ENCODE results near the gene LPCAT2. TPM values are rescaled to one million over a fixed set of nuclear protein-coding genes. Genes with fewer than 3 reads are reported as not detected.

Gene LPCAT2, protein sequence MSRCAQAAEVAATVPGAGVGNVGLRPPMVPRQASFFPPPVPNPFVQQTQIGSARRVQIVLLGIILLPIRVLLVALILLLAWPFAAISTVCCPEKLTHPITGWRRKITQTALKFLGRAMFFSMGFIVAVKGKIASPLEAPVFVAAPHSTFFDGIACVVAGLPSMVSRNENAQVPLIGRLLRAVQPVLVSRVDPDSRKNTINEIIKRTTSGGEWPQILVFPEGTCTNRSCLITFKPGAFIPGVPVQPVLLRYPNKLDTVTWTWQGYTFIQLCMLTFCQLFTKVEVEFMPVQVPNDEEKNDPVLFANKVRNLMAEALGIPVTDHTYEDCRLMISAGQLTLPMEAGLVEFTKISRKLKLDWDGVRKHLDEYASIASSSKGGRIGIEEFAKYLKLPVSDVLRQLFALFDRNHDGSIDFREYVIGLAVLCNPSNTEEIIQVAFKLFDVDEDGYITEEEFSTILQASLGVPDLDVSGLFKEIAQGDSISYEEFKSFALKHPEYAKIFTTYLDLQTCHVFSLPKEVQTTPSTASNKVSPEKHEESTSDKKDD
- 0.47 TPM in 1 of 2 replicates, not detected in the other for total RNA-seq (2014; rRNA removed; shearing (Covaris generic))

DNA sequence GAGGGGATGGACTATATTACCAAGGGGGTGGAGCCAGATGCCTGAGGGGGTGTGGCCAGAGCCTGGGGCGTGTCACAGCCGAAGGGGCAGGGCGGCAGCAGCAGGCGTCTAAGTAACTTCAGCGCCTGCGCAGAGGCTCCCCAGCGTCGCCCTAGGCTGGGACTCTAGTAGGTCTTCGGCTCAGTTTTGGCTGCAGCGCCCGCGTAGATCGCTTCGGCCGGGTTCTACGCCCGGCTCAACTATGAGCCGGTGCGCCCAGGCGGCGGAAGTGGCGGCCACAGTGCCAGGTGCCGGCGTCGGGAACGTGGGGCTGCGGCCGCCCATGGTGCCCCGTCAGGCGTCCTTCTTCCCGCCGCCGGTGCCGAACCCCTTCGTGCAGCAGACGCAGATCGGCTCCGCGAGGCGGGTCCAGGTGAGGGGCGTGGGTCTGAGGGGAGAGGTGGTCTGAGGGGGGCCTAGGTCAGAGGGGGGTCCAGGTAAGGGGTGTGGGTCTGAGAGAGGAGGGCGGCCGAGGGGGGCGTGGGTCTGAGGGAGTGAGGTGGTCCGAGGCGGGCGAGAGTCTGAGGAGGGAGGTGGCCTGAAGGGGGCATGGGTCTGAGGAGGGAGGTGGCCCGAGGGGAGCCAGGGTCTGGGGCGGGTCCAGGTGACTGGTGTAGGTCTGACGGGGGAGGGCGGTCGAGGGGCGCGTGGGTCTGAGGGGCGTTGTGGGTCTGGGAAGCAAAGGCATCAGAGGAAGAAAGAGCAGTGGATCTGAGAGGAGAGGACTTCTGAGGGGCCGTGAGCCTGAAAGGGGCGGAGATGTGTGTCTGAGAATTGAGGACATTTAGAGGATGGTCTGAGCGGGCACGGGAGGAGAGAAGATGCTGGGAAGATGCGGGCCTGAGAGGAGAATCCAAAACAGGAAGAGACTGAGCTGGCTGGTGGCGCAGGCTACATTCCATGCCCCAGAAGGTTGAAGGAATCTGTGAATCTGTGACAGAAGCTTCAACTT lies at the start of gene LPCAT2:
Gene LPCAT2, plus strand, starts transcription at position 132 of the 991 bp plus-strand sequence. Its CDS starts 110 bp downstream, at position 242.
- H3K4me1 ChIP-seq (replicated peaks): peaks cover 1% of the 10 kb centered on the region
- H3K4me3 ChIP-seq: no peak within 1 kb of the TSS
- no peak within 1 kb of the TSS for H3K27ac ChIP-seq
- no peaks in the 10 kb centered on the region for H3K27me3 ChIP-seq (replicated peaks)
- no peaks in the 10 kb centered on the region for H3K9me3 ChIP-seq (replicated peaks)
- no peak for DNase-seq (ENCODE audit: low read depth in 1 of 2, low spot score in 2 of 2)
- H3K36me3 ChIP-seq: peaks cover 61% of the 10 kb centered on the region

DNA sequence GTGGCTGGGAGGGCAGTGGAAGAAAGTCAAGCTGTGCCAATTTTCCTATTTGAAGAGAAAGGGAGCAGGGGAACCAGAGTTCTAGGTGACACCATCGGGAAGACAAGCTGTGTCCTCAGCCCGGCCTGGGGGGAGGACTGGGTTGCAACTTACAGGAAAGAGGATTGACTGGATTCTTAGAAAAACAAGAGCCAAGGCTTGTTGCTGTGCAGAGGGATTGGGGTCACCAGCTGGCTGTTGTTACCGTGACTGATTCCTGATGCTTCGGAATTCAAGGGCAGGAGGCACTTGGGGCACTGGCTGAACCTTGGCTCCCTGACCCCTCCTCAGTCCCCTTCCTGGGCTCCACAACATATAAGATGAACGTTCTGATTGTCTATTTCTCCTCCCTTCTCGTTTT lies 46.6 kb upstream of the LPCAT2 start:
- no peak overlapping the region for H3K4me3 ChIP-seq
- H3K27ac ChIP-seq: no peak overlapping the region
- no peaks in the 10 kb centered on the region for H3K9me3 ChIP-seq (replicated peaks)
- no peak for DNase-seq (ENCODE audit: low read depth in 1 of 2, low spot score in 2 of 2)
- no peaks in the 10 kb centered on the region for H3K36me3 ChIP-seq
- H3K27me3 ChIP-seq (replicated peaks): peaks cover 5% of the 10 kb centered on the region
- peaks cover 6% of the 10 kb centered on the region for H3K4me1 ChIP-seq (replicated peaks)

DNA sequence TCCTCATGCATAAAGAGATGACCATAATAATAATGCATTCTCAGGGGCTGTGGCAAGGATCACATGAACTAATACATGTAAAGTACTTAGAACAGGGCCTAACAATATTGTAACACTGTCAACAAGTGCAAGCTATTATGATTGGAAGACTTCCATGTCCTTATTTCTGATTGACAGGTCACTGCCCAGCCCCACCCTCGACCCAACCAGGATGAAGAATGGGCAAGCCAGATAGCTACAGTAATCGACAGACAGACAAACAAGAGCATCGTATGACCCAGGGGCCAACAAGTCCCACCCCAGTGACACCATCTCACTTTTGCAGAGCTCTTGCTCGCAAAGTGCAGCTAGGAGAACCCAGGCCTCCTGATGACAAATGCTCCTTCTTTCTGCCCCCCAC lies 44.5 kb upstream of the LPCAT2 start:
- Histone ChIP-seq H3K27me3 (replicated peaks) (peaks cover 3% of the 10 kb centered on the region), H3K9me3 (replicated peaks) (no peaks in the 10 kb centered on the region), H3K4me3 (no peak overlapping the region), H3K4me1 (replicated peaks) (peaks cover 6% of the 10 kb centered on the region), H3K36me3 (no peaks in the 10 kb centered on the region), H3K27ac (no peak overlapping the region)
- DNase-seq (ENCODE audit: low read depth in 1 of 2, low spot score in 2 of 2): no peak

DNA sequence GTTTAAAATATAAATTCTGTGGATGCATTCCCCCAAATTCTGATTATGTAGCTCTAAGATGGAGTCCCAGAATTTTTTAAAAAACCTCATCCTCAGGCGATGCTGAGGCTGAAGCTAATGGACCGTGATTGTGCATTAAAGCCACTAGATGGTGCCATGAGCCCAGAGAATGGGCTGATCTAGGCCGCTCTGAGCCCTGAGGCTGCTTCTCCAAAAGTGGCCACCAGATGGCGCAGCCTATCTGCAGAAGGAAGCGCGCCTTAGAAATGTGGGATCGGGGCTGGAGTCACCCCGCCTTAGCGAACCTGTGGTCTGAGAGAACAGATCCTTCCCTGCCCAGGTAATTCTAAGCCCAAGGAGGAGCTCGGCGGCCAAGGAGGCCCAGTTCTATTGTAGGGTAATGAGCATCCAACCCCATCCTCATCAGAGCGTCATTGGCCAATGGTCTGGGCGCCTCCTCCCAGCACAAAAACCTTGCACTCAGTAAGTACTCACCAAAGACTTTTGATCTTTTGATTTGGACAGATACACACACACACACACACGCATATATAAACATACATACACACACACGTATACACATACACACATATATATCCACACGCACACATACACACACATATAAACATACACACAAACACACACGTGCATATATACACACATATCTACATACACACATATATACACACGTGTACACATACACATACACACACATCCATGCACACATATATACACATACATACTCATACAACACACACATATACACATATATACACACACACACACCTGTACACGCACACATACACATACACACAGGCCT lies 43.6 kb upstream of the LPCAT2 start:
- peak; percentile 82 to 86 for DNase-seq (ENCODE audit: low read depth in 1 of 2, low spot score in 2 of 2)
- no peak overlapping the region for H3K4me3 ChIP-seq

DNA sequence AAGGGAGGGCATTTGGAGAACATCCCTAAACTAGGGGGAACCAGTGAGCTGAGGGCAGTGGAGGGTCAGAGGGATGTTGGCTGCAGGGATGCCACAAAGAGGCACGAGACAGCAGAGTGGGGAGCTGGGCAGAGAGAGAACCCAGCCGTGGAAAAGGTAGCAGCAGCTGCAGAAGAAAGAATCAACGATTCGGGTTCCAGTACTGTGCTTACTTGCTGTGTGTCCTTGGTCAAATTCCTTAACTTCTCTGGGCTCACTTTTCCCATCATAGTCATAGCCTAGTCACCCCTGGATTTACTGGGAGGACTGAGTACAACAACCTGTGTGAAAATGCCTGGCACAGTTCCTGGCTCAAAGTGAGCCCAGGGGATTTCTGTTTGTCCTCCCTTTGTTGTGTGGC lies 42.7 kb upstream of the LPCAT2 start:
- H3K9me3 ChIP-seq (replicated peaks): no peaks in the 10 kb centered on the region
- H3K27me3 ChIP-seq (replicated peaks): no peaks in the 10 kb centered on the region
- H3K4me1 ChIP-seq (replicated peaks): peaks cover 18% of the 10 kb centered on the region
- no peak for DNase-seq (ENCODE audit: low read depth in 1 of 2, low spot score in 2 of 2)
- no peaks in the 10 kb centered on the region for H3K36me3 ChIP-seq
- no peak overlapping the region for H3K4me3 ChIP-seq
- H3K27ac ChIP-seq: no peak overlapping the region

More for the DNA sequence above, 43.6 kb upstream of the LPCAT2 start:
- Histone ChIP-seq H3K36me3 (no peaks in the 10 kb centered on the region), H3K27me3 (replicated peaks) (no peaks in the 10 kb centered on the region; the same call in 1 of the 2 replicates), H3K27ac (no peak overlapping the region), H3K9me3 (replicated peaks) (no peaks in the 10 kb centered on the region), H3K4me1 (replicated peaks) (peaks cover 9% of the 10 kb centered on the region)

DNA sequence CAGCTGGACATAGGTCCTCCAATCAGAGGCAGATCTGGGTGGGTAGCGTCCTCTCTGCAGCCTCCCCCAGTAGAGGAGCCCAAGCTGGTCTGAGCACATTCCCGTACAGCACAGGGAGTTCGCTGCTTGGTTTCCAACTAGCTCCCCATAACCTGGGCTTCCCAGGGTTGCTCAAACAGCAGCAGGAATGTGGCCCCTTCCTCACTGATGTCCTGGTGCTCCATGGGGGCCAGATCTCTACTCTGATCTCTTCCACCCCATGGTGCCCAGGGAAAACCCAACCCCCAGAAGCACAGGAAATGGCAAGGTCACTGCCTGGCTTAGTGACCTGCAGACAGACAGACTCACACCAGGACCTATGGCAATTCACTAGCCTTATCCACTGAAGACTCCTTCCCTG lies 41.0 kb upstream of the LPCAT2 start:
- Histone ChIP-seq H3K9me3 (replicated peaks) (no peaks in the 10 kb centered on the region), H3K4me1 (replicated peaks) (peaks cover 35% of the 10 kb centered on the region), H3K4me3 (no peak overlapping the region), H3K27me3 (replicated peaks) (no peaks in the 10 kb centered on the region), H3K36me3 (no peaks in the 10 kb centered on the region; the same call in 1 of the 2 replicates), H3K27ac (no peak overlapping the region)
- no peak for DNase-seq (ENCODE audit: low read depth in 1 of 2, low spot score in 2 of 2)

DNA sequence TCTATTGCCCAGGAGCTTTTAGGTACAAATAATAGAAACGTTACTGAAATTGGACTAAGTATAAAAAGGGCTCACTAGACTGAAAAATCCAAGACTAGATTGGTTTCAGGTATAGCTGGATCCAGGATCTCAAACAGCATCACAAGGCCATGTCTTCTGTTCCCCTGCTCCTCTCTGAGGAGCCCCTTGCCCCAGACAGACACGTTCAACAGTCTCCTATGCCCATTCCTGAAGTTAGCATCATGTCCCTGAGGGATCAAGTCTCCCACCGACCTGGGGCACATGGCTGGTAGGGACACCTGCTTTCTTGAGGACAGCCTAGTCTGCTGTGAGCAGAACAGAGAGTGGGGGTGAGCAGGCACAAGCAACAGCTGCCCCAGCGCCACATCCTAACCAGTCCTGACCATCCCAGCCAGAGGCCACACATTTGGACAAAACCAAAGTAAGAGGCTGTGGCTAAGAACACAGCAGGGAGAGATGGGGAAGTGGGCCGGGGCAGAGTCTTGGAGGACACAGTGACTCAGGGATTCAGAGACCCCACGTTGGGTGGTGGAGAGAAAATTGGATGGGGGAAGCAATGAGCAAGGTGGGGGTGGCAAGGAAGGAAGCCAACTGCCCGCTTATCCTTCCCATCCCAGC lies 40.4 kb upstream of the LPCAT2 start:
- Histone ChIP-seq H3K4me3 (no peak overlapping the region), H3K9me3 (replicated peaks) (no peaks in the 10 kb centered on the region), H3K27me3 (replicated peaks) (no peaks in the 10 kb centered on the region), H3K27ac (no peak overlapping the region), H3K4me1 (replicated peaks) (peaks cover 41% of the 10 kb centered on the region), H3K36me3 (no peaks in the 10 kb centered on the region; the same call in 1 of the 2 replicates)
- DNase-seq (ENCODE audit: low read depth in 1 of 2, low spot score in 2 of 2): no peak

DNA sequence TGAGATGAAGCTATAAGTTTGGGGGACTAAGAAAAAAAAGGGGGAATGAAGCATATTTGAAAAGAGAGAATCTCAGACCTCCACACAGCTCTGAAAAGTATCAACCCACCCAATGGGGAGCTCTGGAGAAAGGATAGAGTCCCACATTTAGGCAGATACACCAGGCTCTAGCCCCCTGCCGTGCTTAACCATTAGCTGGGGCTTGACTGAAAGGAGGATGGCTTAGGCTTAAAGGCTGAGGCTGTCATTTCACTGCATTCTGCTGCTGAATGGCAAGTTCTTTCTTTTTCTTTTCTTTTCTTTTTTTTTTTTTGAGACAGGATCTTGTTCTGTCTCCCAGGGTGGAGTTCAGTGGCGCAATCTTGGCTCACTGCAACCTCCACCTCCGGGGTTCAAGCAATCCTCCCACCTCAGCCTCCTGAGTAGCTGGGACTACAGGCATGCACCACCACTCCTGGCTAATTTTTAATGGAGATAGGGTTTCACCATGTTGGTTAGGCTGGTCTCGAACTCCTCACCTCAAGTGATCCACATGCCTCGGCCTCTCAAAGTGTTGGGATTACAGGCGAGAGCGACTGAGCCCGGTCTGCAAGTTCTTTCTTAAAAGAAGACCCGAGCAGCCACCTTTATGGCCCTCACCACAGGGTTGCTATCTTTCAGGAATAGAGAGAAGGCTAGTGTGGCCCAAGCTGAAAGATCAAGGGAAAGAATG lies 38.9 kb upstream of the LPCAT2 start:
- peak overlapping the region; percentile 93 for H3K27ac ChIP-seq
- H3K27me3 ChIP-seq (replicated peaks): no peaks in the 10 kb centered on the region
- H3K9me3 ChIP-seq (replicated peaks): no peaks in the 10 kb centered on the region
- no peak for DNase-seq (ENCODE audit: low read depth in 1 of 2, low spot score in 2 of 2)
- peaks cover 42% of the 10 kb centered on the region for H3K4me1 ChIP-seq (replicated peaks)
- no peak overlapping the region for H3K4me3 ChIP-seq
- no peaks in the 10 kb centered on the region; the same call in 1 of the 2 replicates for H3K36me3 ChIP-seq

DNA sequence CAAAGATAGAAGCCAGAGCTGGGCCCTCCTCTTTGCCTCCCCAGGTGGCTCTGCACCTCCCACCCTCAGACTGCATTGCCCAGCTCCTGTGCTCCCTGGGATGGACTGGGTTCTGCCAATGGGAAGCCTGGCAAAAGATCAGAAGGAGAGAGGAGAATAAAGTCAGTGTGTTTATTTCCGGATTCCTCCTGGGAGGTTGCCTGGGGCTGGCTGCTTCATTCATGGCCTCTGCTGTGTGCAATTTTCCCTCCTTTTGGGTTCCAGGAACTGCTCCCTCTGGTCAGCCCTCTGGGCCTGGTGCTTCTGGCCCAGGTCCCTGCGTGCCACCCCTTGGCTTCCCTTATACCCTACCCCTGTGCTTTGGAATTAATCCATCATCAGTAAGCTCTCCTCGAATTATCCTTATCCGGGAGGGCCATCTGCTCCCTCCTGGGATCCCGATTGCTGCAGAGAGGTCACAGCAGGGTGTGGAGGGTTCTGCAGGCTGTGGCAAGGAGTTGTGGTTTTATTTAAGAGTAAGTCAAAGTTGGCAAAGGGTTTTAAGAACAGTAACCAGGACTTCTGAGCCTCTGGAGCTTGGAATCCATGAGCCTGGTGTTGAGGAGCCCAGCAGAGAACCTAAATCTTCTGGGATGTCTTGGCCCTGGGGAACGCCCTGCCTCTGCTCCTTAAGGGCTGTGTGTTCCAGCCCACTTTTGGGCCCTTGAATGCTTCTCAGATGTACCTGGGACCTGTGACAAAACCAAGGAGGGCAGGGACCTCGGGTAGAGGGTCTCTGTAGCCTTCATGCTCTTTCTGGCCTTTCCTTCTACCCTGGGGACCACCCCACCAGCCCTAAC lies 38.1 kb upstream of the LPCAT2 start:
- Histone ChIP-seq H3K4me3 (no peak overlapping the region), H3K9me3 (replicated peaks) (no peaks in the 10 kb centered on the region), H3K27me3 (replicated peaks) (no peaks in the 10 kb centered on the region), H3K36me3 (no peaks in the 10 kb centered on the region; the same call in 1 of the 2 replicates), H3K27ac (peak overlapping the region; percentile 93), H3K4me1 (replicated peaks) (peaks cover 37% of the 10 kb centered on the region)
- peak; percentile 64 to 78 for DNase-seq (ENCODE audit: low read depth in 1 of 2, low spot score in 2 of 2)

DNA sequence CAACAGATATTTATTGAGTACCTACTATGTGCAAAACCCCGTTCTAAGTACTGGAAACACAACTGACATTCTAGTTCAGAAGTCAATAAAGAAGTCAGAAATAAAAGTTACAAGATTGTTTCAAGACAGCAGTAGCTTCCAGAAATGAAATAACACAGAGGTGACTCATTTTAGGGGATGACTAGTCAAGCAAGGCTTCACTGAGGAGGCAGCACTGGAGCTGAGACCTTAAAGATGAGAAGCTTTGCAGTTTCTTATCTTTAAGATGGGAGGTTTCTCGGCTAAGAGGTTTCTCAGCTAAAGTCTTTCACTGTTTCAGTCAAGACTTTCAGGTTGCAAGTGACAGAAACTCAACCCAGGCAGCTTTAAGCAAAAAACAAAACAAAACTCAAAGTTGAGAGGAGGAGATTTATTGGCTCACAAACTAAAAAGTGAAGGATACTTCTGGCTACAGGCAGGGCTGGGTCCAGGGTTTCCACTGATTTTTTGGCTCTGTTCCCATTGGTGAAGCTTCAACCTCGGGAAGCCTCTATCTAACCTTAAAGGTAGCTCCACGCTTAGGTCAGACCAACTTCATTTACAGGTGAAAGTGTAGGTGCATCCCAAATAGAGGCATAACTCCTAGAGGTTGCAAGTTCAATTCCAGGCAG lies 37.3 kb upstream of the LPCAT2 start:
- Histone ChIP-seq H3K4me1 (replicated peaks) (peaks cover 37% of the 10 kb centered on the region), H3K27ac (peak overlapping the region; percentile 93), H3K9me3 (replicated peaks) (no peaks in the 10 kb centered on the region), H3K4me3 (no peak overlapping the region), H3K27me3 (replicated peaks) (no peaks in the 10 kb centered on the region), H3K36me3 (no peaks in the 10 kb centered on the region; the same call in 1 of the 2 replicates)
- DNase-seq (ENCODE audit: low read depth in 1 of 2, low spot score in 2 of 2): peak; percentile 77 to 81

DNA sequence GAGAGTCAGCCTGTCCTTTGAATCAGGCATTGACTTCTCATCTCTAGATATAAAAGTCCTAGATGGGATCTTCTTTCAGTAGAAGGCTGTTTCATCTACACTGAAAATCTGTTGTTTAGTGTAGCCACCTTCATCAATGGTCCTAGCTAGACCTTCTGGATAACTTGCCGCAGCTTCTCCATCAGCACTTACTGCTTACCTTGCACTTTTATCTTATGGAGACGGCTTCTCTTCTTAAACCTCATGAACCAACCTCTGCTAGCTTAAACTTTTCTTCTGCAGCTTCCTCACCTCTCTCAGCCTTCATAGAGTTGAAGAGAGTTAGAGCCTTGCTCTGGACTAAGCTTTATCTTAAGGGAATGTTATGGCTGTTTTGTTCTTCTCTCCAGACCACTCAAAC lies 35.3 kb upstream of the LPCAT2 start:
- peaks cover 43% of the 10 kb centered on the region for H3K4me1 ChIP-seq (replicated peaks)
- no peak for DNase-seq (ENCODE audit: low read depth in 1 of 2, low spot score in 2 of 2)

More for the DNA sequence above, 35.3 kb upstream of the LPCAT2 start:
- H3K9me3 ChIP-seq (replicated peaks): no peaks in the 10 kb centered on the region
- no peak overlapping the region for H3K4me3 ChIP-seq
- no peak overlapping the region for H3K27ac ChIP-seq
- H3K36me3 ChIP-seq: no peaks in the 10 kb centered on the region; the same call in 1 of the 2 replicates
- no peaks in the 10 kb centered on the region for H3K27me3 ChIP-seq (replicated peaks)

All from SJSA1 (cell line).